Fibroblast of villous mesenchyme (primary cell): ENCODE measurements around the gene MRPS26. TPM values are rescaled to one million over a fixed set of nuclear protein-coding genes. Genes with fewer than 3 reads are reported as not detected.
"Not testable (repeated sequence)": the region's sequence is repeated elsewhere in the genome, so short reads cannot be mapped to it uniquely, and the experiment has no call there.

Source experiments
- DNase-seq: peaks from one replicate; pipeline ENCODE4 v3.0.0-alpha.2; 2010; ENCODE audit warnings: low read depth
- H3K4me3 ChIP-seq: 2 replicates; pipeline ENCODE4 v1.5.1; 2011; ENCODE audit warnings: low read depth, mild to moderate bottlenecking, low read length
- total RNA-seq: library from RNA; depleted of rRNA; stranded (reverse); fragments of >200 nt; gene quantifications from 2 replicates; pipeline ENCODE4 v1.2.3, GENCODE V29; 2012
- TF ChIP-seq, protein P1 (sequence below): IDR thresholded peaks from 2 replicates; pipeline ENCODE4 v1.5.1; 2012; ENCODE audit warnings: low read depth, mild to moderate bottlenecking, low read length; ENCODE audit not compliant: insufficient read depth

Gene MRPS26
- total RNA-seq, 1 donor, result 26.8 TPM

DNA sequence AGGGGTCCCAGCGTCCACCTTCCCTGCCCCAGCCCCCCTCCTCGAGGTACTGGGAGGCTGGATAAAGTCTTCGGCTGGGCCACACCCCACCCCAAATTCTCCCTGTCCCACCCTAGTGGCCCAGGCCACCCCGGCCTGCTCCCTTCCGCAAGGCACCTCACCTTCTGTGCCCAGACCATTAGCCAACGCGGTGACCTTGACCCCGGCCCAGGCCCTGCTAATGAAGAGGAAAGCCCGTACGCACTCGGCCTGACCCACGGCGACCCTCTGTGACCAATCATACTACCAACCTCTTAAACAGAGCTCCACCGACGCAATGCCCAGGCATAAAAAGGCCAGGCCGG lies 25.4 kb downstream of the MRPS26 start:
- H3K4me3 ChIP-seq, result peak overlapping the region; percentile 45
- TF ChIP-seq, protein P1, sequence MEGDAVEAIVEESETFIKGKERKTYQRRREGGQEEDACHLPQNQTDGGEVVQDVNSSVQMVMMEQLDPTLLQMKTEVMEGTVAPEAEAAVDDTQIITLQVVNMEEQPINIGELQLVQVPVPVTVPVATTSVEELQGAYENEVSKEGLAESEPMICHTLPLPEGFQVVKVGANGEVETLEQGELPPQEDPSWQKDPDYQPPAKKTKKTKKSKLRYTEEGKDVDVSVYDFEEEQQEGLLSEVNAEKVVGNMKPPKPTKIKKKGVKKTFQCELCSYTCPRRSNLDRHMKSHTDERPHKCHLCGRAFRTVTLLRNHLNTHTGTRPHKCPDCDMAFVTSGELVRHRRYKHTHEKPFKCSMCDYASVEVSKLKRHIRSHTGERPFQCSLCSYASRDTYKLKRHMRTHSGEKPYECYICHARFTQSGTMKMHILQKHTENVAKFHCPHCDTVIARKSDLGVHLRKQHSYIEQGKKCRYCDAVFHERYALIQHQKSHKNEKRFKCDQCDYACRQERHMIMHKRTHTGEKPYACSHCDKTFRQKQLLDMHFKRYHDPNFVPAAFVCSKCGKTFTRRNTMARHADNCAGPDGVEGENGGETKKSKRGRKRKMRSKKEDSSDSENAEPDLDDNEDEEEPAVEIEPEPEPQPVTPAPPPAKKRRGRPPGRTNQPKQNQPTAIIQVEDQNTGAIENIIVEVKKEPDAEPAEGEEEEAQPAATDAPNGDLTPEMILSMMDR, result no peak
- DNase-seq, result no peak

DNA sequence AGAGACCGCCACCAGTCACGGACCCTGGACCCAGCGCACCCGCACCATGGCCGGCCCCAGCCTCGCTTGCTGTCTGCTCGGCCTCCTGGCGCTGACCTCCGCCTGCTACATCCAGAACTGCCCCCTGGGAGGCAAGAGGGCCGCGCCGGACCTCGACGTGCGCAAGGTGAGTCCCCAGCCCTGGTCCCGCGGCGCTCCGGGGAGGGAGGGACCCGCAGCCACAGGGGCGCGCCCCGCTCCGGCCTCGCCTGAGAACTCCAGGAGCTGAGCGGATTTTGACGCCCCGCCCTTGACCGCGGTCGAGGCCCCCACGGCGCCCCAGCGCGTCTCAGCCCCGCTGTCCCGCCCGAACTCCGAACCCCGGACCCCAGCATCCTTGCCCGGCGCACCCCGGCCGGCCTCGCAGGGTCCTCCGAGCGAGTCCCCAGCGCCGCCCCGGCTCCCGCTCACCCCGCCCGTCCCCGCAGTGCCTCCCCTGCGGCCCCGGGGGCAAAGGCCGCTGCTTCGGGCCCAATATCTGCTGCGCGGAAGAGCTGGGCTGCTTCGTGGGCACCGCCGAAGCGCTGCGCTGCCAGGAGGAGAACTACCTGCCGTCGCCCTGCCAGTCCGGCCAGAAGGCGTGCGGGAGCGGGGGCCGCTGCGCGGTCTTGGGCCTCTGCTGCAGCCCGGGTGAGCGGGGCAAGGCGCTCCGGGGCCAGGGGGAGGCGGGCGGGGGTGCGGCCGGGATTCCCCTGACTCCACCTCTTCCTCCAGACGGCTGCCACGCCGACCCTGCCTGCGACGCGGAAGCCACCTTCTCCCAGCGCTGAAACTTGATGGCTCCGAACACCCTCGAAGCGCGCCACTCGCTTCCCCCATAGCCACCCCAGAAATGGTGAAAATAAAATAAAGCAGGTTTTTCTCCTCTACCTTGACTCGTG lies 26.0 kb downstream of the MRPS26 start, which contains the start of gene OXT:
Gene OXT, plus strand, starts transcription at position 11 of the 920 bp plus-strand sequence. Its CDS starts 36 bp downstream, at position 47.
- H3K4me3 ChIP-seq, result peak within 1 kb of the TSS; percentile 45
- no peak for DNase-seq
- TF ChIP-seq, protein P1, result no peak

DNA sequence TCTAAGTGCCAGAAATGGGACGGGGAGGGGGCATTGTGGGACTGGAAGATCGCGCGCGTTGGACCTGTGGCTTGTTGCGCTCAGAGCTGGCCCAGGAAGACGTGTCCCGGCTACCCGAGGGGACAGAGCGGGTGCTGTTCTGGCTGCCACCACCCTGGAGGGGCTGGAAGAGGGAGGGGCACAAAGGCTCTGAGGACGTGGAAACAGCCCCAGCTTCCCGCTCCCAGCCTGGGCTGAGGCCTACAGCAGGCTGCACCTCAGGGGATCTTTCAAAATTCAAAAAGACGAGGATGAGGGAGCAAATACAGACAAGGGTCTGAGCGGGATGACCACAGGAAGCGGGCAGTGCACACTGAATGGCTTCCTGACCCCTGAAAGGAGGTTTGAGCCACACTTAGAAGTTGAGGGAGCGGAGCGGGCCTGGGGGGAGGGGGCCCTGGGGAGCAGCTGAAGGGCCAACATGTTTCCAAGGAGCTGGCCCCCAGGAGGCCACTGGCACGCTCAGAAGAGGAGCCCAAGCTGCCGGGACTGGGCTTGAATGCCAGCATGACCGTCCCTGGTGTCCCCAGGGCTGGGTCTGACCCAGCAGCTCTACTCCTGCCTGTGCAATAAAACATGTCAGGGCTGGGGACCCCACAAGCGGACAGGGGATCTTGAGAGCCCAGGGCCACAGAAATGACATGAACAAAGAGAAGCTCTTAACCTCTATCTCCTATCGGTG lies 26.8 kb downstream of the MRPS26 start:
- H3K4me3 ChIP-seq, result no peak overlapping the region
- DNase-seq, result no peak
- TF ChIP-seq, protein P1, result no peak

DNA sequence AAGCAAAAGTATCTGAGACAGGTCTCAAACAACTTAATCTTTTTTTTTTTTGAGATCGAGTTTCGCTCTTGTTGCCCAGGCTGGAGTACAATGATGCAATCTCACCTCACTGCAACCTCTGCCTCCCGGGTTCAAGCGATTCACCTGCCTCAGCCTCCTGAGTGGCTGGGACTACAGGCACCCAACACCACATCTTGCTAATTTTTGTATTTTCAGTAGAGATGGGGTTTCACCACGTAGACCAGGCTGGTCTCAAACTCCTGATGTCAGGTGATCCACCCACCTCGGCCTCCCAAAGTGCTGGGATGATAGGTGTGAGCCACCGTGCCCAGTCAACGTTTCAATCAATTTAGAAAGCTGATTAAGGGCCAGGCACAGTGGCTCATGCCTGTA lies 27.4 kb downstream of the MRPS26 start:
- not testable (repeated sequence) for DNase-seq, H3K4me3 ChIP-seq

DNA sequence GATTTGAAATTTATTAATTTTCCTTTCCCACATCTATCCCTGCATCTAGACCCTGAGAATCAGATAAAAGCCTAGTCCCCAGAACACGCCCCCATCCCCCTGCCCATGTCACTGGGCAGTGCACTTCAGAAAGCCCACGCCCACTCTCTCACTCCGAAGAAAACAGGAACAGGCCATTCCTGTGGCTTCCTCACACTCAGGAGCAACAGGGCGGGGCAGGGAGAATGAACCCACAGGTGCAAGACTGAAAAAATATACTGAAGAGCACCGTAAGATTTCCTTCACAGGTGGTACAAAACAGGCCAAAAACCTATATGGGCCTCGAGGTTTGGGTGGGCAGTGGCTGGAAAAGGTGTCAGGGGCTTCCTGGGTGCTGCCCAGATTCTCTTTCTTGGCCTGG lies 29.0 kb downstream of the MRPS26 start:
- TF ChIP-seq, protein P1, result no peak

DNA sequence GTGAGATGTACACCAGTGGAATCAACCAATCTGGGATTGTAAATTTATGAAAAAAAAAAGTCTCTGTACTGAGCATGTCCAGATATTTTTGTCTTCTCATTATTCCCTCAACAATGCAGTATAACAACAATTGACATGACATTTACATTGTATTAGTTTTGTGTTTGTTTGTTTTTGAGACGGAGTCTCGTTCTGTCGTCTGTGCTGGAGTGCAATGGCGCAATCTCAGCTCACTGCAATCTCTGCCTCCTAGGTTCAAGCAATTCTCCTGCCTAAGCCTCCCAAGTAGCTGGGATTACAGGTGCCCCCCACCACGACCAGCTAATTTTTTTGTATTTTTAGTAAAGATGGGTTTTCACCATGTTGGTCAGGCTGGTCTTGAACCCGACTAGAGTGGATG lies 29.5 kb downstream of the MRPS26 start:
- DNase-seq, H3K4me3 ChIP-seq: not testable (repeated sequence)

More for the DNA sequence above, 29.0 kb downstream of the MRPS26 start:
- H3K4me3 ChIP-seq, result no peak overlapping the region
- DNase-seq, result no peak

DNA sequence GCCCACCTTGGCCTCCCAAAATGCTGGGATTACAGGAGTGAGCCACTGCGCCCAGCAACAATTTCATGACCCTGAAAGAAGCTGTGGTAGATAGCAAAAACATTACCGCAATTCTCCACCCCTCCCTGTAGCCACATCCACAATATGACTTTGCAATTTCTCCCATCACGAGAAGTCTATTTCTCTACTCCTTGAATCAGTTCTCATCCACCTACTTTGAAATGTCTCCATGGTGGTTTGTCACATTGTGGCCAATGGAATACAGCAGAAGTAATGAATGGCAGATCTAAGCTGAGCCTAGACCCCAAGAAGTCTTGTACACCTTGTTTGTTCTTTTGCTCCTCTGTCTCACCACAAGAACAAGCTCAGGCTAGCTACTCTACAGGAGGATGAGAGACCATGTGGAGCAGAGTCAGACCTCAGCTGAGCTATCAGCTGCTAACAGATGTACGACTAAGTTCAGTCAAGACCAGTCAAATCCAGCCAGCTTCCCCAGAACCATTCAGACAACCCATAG lies 31.8 kb downstream of the MRPS26 start:
- H3K4me3 ChIP-seq, result no peak overlapping the region
- no peak for DNase-seq
- TF ChIP-seq, protein P1, result no peak
